Measurements from ENCODE around the gene QTRT2. TPM values are rescaled to one million over a fixed set of nuclear protein-coding genes. Genes with fewer than 3 reads are reported as not detected.

The QTRT2 gene
- total and polyA plus RNA-seq, 2 of the 8 experiments (the other 6 are each of a cell fraction or from before 2014, with no cell fraction given), result 13.3 to 54.5 TPM

- no peak overlapping the region for H2BK5ac ChIP-seq (ENCODE audit: low read depth, low read length)
- no peak for DNase-seq (ENCODE audit: low read depth in 1 of 2, low spot score in 2 of 2)
- no peaks in the 10 kb centered on the region; a peak in 1 of 7 replicates for H3K4me1 ChIP-seq (replicated peaks in 1 of 4; ENCODE audit: control insufficient read depth in 3 of 4, insufficient read depth in 4 of 4, low read length in 3 of 4)
- no peak overlapping the region for H2AK5ac ChIP-seq (ENCODE audit: low read depth, low read length)
- no peaks in the 10 kb centered on the region for H3K23me2 ChIP-seq (ENCODE audit: low read depth, low read length)
- H4K5ac ChIP-seq (ENCODE audit: insufficient read length, low read depth, low read length), result no peak overlapping the region
- no peak overlapping the region for H2AFZ ChIP-seq (ENCODE audit: low read length)
- H2BK15ac ChIP-seq (ENCODE audit: low read length), result no peak overlapping the region
- no peak overlapping the region for H3K27ac ChIP-seq (ENCODE audit: low read depth, low read length)
- no peak overlapping the region for H2BK120ac ChIP-seq (replicated peaks; ENCODE audit: low read depth, low read length)
- H3K4ac ChIP-seq (replicated peaks; ENCODE audit: insufficient read length, low read depth, low read length), result no peak overlapping the region
- no peak overlapping the region for H4K8ac ChIP-seq (ENCODE audit: extremely low read depth, insufficient read depth, low read length)
- POLR2A ChIA-PET (ENCODE audit: partially characterized antibody), result no interaction called here
- CTCF ChIA-PET (ENCODE audit: partially characterized antibody), result no interaction called here
- H3K23ac ChIP-seq (ENCODE audit: insufficient read length), result no peak overlapping the region
- H3K27me3 ChIP-seq (replicated peaks in 1 of 4; ENCODE audit: control insufficient read depth in 3 of 4, extremely low read depth in 1 of 4, insufficient read depth in 3 of 4, low read length in 3 of 4), result no peaks in the 10 kb centered on the region
- H2BK20ac ChIP-seq (ENCODE audit: low read length), result no peak overlapping the region
- no peak for TF ChIP-seq FOSL1 (IDR thresholded peaks at IDR 0.05; ENCODE audit: insufficient read depth, low read depth, low read length)
- TF ChIP-seq KDM4A (IDR thresholded peaks at IDR 0.05; ENCODE audit: low read depth, low read length, severe bottlenecking), result no peak
- no peak for TF ChIP-seq POU5F1 (IDR thresholded peaks at IDR 0.05; ENCODE audit: low read depth, low read length)
- TF ChIP-seq KDM1A (IDR thresholded peaks at IDR 0.05; ENCODE audit: borderline replicate concordance, low read length), result no peak
- no peak for TF ChIP-seq MAX (IDR thresholded peaks at IDR 0.05)
- no peak for TF ChIP-seq KDM5A (IDR thresholded peaks at IDR 0.05; ENCODE audit: low read length)
- TF ChIP-seq YY1 (IDR thresholded peaks at IDR 0.05; ENCODE audit: low read depth, low read length), result no peak
- no peak for TF ChIP-seq POLR2AphosphoS5 (IDR thresholded peaks at IDR 0.05; ENCODE audit: low read depth, low read length)
- TF ChIP-seq ATF3 (IDR thresholded peaks at IDR 0.05; ENCODE audit: insufficient read depth, low read depth, low read length), result no peak
- TF ChIP-seq SP4 (IDR thresholded peaks at IDR 0.05; ENCODE audit: low read length), result no peak
- no peak for TF ChIP-seq CHD1 (IDR thresholded peaks at IDR 0.05; ENCODE audit: low read depth, low read length)
- no peak for TF ChIP-seq GABPA (IDR thresholded peaks at IDR 0.05; ENCODE audit: borderline replicate concordance, insufficient read depth, low read length)
- TF ChIP-seq GTF2F1 (IDR thresholded peaks at IDR 0.05; ENCODE audit: borderline replicate concordance, low read depth, low read length), result no peak
- no peak for TF ChIP-seq RFX5 (IDR thresholded peaks at IDR 0.05; ENCODE audit: borderline replicate concordance, low read depth, low read length)
- no peak for TF ChIP-seq RXRA (IDR thresholded peaks at IDR 0.05; ENCODE audit: insufficient read depth, low read depth, low read length)
- TF ChIP-seq POLR2A (IDR thresholded peaks at IDR 0.05; ENCODE audit: control extremely low read depth in 1 of 2, low read depth in 2 of 2, low read length in 2 of 2), result no peak
- 93% methylated on average over 2 of the region's 2 CpGs; no CpG with 5 or more reads in 1 of the 2 experiments for WGBS, 2 experiments (ENCODE audit: extremely low coverage in 1 of 2, insufficient coverage in 1 of 2, insufficient read length in 1 of 2, insufficient replicate concordance in 2 of 2, low coverage in 1 of 2, low lambda C conversion rate in 2 of 2, missing lambda C conversion rate in 1 of 2)
- H3K4me3 ChIP-seq (ENCODE audit: extremely low read depth in 1 of 4, insufficient read depth in 2 of 4, low read depth in 3 of 4, low read length in 4 of 4), result no peak overlapping the region
- H3K4me2 ChIP-seq (ENCODE audit: insufficient read depth in 1 of 2, low read depth in 2 of 2, low read length in 2 of 2), result no peak overlapping the region
- H3K79me2 ChIP-seq (ENCODE audit: control insufficient read depth in 1 of 2, insufficient read depth in 2 of 2, low read length in 2 of 2), result no peaks in the 10 kb centered on the region
- no peaks in the 10 kb centered on the region for H3K79me1 ChIP-seq (ENCODE audit: low read depth, low read length)
- H3K9ac ChIP-seq (replicated peaks in 1 of 4; ENCODE audit: extremely low read depth in 1 of 4, low read depth in 3 of 4, low read length in 3 of 4), result no peak overlapping the region
- no peak overlapping the region for H3K18ac ChIP-seq (ENCODE audit: extremely low read depth, low read length)
- H4K91ac ChIP-seq (replicated peaks; ENCODE audit: insufficient read length, low read length), result no peak overlapping the region
- no peaks in the 10 kb centered on the region for H3K9me3 ChIP-seq (ENCODE audit: insufficient read depth in 2 of 2, low read depth in 1 of 2, low read length in 1 of 2)
- FAIRE-seq, result no peak
- H3K14ac ChIP-seq (ENCODE audit: insufficient read length), result no peak overlapping the region
- no peak overlapping the region for H2BK12ac ChIP-seq (ENCODE audit: low read depth, low read length)
- H3K56ac ChIP-seq (replicated peaks; ENCODE audit: insufficient read length, low read depth, low read length), result no peak overlapping the region
- no peaks in the 10 kb centered on the region; a peak in 1 of 8 replicates for H3K36me3 ChIP-seq (ENCODE audit: control insufficient read depth in 2 of 4, insufficient read depth in 4 of 4, low read length in 3 of 4)
- no peaks in the 10 kb centered on the region for H4K20me1 ChIP-seq (replicated peaks in 1 of 2; ENCODE audit: control insufficient read depth in 1 of 2, insufficient read depth in 2 of 2, low read length in 2 of 2)
Observed at GRCh38 chr3:114093596-114093995, 37.1 kb downstream of the QTRT2 start.

All from H1 (cell line).